ENCODE measurements around the gene CRLF3.

Gene CRLF3, protein sequence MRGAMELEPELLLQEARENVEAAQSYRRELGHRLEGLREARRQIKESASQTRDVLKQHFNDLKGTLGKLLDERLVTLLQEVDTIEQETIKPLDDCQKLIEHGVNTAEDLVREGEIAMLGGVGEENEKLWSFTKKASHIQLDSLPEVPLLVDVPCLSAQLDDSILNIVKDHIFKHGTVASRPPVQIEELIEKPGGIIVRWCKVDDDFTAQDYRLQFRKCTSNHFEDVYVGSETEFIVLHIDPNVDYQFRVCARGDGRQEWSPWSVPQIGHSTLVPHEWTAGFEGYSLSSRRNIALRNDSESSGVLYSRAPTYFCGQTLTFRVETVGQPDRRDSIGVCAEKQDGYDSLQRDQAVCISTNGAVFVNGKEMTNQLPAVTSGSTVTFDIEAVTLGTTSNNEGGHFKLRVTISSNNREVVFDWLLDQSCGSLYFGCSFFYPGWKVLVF

DNA sequence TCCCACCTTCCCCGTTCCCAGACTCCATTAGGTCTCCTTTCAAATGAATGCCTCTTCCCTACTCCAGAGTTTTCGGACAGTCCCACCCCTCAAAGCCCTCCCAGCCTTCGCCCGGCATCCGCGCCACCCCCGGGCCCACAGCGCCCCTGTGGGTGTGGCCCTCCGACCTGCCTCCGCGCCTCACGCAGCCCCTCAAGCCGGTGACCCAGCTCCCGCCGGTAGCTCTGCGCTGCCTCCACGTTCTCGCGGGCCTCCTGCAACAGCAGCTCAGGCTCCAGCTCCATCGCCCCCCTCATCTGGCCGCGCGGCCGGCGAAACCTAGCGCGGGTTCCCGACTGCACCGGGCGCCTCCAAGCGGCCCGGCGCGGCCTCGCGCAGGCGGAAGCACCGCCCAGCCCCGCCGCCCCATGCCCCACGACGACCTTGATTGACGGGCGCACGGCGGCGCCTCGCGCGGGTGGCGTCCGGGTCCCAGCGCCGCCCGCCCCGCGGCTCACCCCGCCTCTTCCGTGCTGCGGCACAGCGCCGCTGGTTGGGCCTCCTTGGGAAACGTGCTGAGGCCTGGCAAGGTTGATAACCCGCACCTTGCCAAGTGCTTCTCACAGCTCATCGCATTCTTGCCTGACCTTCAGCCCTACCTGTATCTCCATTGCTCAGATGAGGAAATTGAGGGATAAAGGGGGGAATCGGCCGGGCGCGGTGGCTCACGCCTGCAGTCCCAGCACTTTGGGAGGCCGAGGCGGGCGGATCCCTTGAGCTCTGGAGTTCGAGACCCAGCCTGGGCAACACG lies at the start of gene CRLF3:
Gene CRLF3 (minus strand): TSS at position 337 of the 790 bp plus-strand sequence. CDS start 41 bp downstream, at position 296.
- H3K4me3 ChIP-seq (ENCODE audit: low read depth, low read length) = peak within 1 kb of the TSS; percentile 96
- peak; percentile 92 for DNase-seq (ENCODE audit: low read depth)
- TF ChIP-seq, protein P1, sequence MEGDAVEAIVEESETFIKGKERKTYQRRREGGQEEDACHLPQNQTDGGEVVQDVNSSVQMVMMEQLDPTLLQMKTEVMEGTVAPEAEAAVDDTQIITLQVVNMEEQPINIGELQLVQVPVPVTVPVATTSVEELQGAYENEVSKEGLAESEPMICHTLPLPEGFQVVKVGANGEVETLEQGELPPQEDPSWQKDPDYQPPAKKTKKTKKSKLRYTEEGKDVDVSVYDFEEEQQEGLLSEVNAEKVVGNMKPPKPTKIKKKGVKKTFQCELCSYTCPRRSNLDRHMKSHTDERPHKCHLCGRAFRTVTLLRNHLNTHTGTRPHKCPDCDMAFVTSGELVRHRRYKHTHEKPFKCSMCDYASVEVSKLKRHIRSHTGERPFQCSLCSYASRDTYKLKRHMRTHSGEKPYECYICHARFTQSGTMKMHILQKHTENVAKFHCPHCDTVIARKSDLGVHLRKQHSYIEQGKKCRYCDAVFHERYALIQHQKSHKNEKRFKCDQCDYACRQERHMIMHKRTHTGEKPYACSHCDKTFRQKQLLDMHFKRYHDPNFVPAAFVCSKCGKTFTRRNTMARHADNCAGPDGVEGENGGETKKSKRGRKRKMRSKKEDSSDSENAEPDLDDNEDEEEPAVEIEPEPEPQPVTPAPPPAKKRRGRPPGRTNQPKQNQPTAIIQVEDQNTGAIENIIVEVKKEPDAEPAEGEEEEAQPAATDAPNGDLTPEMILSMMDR (conservative IDR thresholded peaks at IDR 0.05; ENCODE audit: low read depth, low read length) = peak; percentile 38

DNA sequence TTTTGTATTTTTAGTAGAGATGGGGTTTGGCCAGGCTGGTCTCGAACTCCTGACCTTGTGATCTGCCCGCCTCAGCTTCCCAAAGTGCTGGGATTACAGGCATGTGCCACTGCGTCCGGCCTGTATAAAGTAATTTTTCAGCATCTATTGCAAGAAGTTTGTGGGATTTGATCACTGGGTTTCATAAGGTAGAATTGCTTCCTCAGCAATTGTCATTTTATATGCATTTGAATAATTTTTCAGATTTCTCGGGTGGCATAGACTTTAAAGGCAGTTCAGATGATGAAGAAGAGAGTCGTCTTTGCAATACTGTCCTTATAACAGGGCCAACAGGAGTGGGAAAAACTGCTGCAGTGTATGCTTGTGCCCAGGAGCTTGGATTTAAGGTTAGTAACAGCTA lies 44.5 kb upstream of the CRLF3 start:
- no peak for DNase-seq (ENCODE audit: low read depth)
- no peak overlapping the region for H3K4me3 ChIP-seq (ENCODE audit: low read depth, low read length)
- TF ChIP-seq, protein P1 (conservative IDR thresholded peaks at IDR 0.05; ENCODE audit: low read depth, low read length) = no peak

DNA sequence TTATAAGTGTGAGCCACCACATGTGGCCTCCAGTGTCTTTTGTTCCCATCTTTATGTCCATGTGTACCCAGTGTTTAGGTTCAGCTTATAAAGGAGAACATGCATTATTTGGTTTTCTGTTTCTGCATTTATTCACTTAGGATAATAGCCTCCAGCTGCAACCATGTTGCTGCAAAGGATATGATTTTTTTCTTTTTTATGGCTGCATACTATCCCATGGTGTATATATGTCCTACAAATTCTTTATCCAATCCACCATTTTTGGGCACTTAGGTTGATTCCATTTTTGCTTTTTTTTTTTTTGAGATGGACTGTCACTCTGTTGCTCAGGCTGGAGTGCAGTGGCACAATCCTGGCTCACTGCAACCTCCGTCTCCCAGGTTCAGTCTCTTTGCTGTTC lies 40.1 kb upstream of the CRLF3 start:
- no peak for DNase-seq (ENCODE audit: low read depth)
- TF ChIP-seq, protein P1 (conservative IDR thresholded peaks at IDR 0.05; ENCODE audit: low read depth, low read length) = no peak
- H3K4me3 ChIP-seq (ENCODE audit: low read depth, low read length) = no peak overlapping the region

DNA sequence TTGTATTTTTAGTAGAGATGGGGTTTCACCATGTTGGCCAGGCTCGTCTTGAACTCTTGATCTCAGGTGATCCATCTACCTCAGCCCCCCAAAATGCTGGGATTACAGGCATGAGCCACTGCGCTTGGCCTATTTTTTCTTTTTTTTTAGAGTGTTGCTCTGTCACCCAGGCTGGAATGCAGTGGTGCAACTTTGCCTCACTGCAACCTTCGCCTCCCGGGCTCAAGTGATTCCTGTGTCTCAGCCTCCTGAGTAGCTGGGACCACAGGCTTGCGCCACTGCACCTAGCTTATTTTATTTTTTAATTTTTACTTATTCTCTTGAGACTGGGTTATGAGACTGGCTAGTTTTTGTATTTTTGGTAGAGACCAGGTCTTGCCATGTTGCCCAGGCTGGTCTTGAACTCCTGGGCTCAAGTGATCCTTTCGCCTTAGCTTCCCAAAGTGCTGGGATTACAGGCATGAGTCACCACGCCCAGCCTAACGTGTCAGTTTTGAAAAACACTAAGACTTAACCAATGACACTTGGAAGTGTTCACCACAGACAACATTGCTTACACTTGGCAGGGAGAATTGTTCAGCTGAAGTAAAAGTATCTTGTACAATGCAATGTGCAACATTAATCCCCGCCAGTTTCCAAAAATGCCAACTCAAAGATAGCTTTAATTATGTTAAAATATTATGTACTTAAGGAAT lies 34.2 kb upstream of the CRLF3 start:
- peak; percentile 23 for DNase-seq (ENCODE audit: low read depth)
- TF ChIP-seq, protein P1 (conservative IDR thresholded peaks at IDR 0.05; ENCODE audit: low read depth, low read length) = no peak
- H3K4me3 ChIP-seq (ENCODE audit: low read depth, low read length) = no peak overlapping the region

DNA sequence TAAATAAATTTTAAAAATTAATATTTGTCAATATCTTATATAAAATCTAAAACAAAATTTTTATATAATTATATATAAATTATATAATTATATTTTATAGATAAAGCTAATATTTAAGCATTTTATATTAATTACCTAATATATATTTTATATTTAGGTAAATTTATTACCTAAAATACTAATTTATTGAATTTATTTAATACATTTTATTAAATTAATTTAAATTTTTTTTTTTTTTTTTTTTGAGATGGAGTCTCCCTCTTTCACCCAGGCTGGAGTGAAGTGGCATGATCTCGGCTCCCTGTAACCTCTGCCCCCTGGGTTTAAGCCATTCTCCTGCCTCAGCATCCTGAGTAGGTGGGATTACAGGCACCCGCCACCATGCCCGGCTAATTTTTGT lies 29.7 kb upstream of the CRLF3 start:
- TF ChIP-seq, protein P1 (conservative IDR thresholded peaks at IDR 0.05; ENCODE audit: low read depth, low read length) = no peak
- no peak overlapping the region for H3K4me3 ChIP-seq (ENCODE audit: low read depth, low read length)
- no peak for DNase-seq (ENCODE audit: low read depth)

DNA sequence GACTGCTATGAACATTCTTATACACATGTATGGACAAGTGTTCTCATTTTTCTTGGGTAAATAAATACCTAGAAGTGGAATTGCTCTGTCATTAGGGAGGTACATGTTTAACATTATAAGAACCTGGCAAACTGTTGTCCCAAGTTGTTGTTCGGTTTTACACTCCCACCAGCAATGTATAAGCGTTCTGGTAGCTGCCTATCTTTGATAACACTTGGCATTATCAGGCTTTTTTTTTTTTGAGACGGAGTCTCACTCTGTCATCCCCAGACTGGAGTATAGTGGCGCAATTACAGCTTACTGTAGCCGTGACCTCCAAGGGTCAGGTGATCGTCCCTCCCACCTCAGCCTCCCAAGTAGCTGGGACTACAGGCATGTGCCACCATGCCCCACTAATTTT lies 23.5 kb upstream of the CRLF3 start:
- H3K4me3 ChIP-seq (ENCODE audit: low read depth, low read length) = no peak overlapping the region
- DNase-seq (ENCODE audit: low read depth) = no peak
- TF ChIP-seq, protein P1 (conservative IDR thresholded peaks at IDR 0.05; ENCODE audit: low read depth, low read length) = no peak
